Skeletal muscle satellite cell (primary cell): Measurements from ENCODE around the gene MEAK7.

Experiments
- H3K27me3 ChIP-seq: 2 replicates; pipeline ENCODE4 v1.7.0; 2013; ENCODE audit warnings: low read length; ENCODE audit not compliant: control insufficient read depth, insufficient read depth
- H3K36me3 ChIP-seq: 2 replicates; pipeline ENCODE4 v1.7.0; 2013; ENCODE audit warnings: mild to moderate bottlenecking, control low read depth, low read length; ENCODE audit not compliant: insufficient read depth
- H3K4me1 ChIP-seq: 2 replicates; pipeline ENCODE4 v1.7.0; 2013; ENCODE audit warnings: low read length; ENCODE audit not compliant: control insufficient read depth, insufficient read depth
- H3K4me2 ChIP-seq: 2 replicates; pipeline ENCODE4 v1.7.0; 2013; ENCODE audit warnings: mild to moderate bottlenecking, low read length
- H3K4me3 ChIP-seq: 2 replicates; pipeline ENCODE4 v1.7.0; 2013; ENCODE audit warnings: low read length
- H3K9ac ChIP-seq: 2 replicates; pipeline ENCODE4 v1.7.0; 2013; ENCODE audit warnings: mild to moderate bottlenecking, low read depth, low read length, moderate library complexity
- H3K9me3 ChIP-seq: replicated peaks from 2 replicates; pipeline ENCODE4 v1.7.0; 2013; ENCODE audit warnings: mild to moderate bottlenecking, control low read depth, low read length

MEAK7 gene

GRCh38 chr16:84467709-84468108 lies 36.8 kb downstream of the MEAK7 start:
- H3K4me3 ChIP-seq, result no peak overlapping the region
- H3K9ac ChIP-seq, result no peak overlapping the region
- no peak overlapping the region for H3K4me2 ChIP-seq
- H3K27me3 ChIP-seq, result no peaks in the 10 kb centered on the region
- H3K9me3 ChIP-seq, result peaks cover 7% of the 10 kb centered on the region
- peaks cover 39% of the 10 kb centered on the region for H3K36me3 ChIP-seq
- H3K4me1 ChIP-seq, result no peaks in the 10 kb centered on the region

GRCh38 chr16:84467256-84467655 lies 37.2 kb downstream of the MEAK7 start:
- Histone ChIP-seq H3K4me3 (no peak overlapping the region), H3K9ac (no peak overlapping the region), H3K9me3 (peaks cover 7% of the 10 kb centered on the region), H3K4me2 (no peak overlapping the region), H3K36me3 (peaks cover 43% of the 10 kb centered on the region), H3K27me3 (no peaks in the 10 kb centered on the region), H3K4me1 (no peaks in the 10 kb centered on the region)

GRCh38 chr16:84466692-84467091 lies 37.8 kb downstream of the MEAK7 start:
- Histone ChIP-seq H3K27me3 (no peaks in the 10 kb centered on the region), H3K4me2 (no peak overlapping the region), H3K9me3 (peaks cover 7% of the 10 kb centered on the region), H3K36me3 (peaks cover 49% of the 10 kb centered on the region), H3K4me1 (no peaks in the 10 kb centered on the region), H3K9ac (no peak overlapping the region), H3K4me3 (no peak overlapping the region)

- Histone ChIP-seq H3K36me3 (peaks cover 58% of the 10 kb centered on the region), H3K9ac (no peak overlapping the region), H3K4me3 (no peak overlapping the region), H3K9me3 (peaks cover 7% of the 10 kb centered on the region), H3K4me2 (no peak overlapping the region), H3K4me1 (no peaks in the 10 kb centered on the region), H3K27me3 (no peaks in the 10 kb centered on the region)
Observed at GRCh38 chr16:84465154-84465553, 39.3 kb downstream of the MEAK7 start.

- Histone ChIP-seq H3K4me1 (no peaks in the 10 kb centered on the region), H3K27me3 (no peaks in the 10 kb centered on the region), H3K4me2 (no peak overlapping the region), H3K9ac (no peak overlapping the region), H3K4me3 (no peak overlapping the region), H3K9me3 (peaks cover 7% of the 10 kb centered on the region), H3K36me3 (peaks cover 63% of the 10 kb centered on the region)
Observed at GRCh38 chr16:84464116-84464515, 40.3 kb downstream of the MEAK7 start.

GRCh38 chr16:84463221-84463620 lies 41.2 kb downstream of the MEAK7 start:
- Histone ChIP-seq H3K4me3 (no peak overlapping the region), H3K4me2 (no peak overlapping the region), H3K36me3 (peaks cover 62% of the 10 kb centered on the region), H3K9me3 (peaks cover 7% of the 10 kb centered on the region), H3K27me3 (no peaks in the 10 kb centered on the region), H3K9ac (no peak overlapping the region), H3K4me1 (no peaks in the 10 kb centered on the region)

- no peaks in the 10 kb centered on the region for H3K27me3 ChIP-seq
- H3K4me2 ChIP-seq, result no peak overlapping the region
- no peak overlapping the region for H3K4me3 ChIP-seq
- H3K36me3 ChIP-seq, result peaks cover 56% of the 10 kb centered on the region
- peaks cover 2% of the 10 kb centered on the region for H3K9me3 ChIP-seq
- no peak overlapping the region for H3K9ac ChIP-seq
- H3K4me1 ChIP-seq, result no peaks in the 10 kb centered on the region
Observed at GRCh38 chr16:84462296-84463210, 41.9 kb downstream of the MEAK7 start.

- H3K9ac ChIP-seq, result no peak overlapping the region
- H3K9me3 ChIP-seq, result no peaks in the 10 kb centered on the region
- H3K27me3 ChIP-seq, result no peaks in the 10 kb centered on the region
- H3K4me1 ChIP-seq, result no peaks in the 10 kb centered on the region
- H3K4me2 ChIP-seq, result no peak overlapping the region
- H3K36me3 ChIP-seq, result peaks cover 47% of the 10 kb centered on the region
- no peak overlapping the region for H3K4me3 ChIP-seq
Observed at GRCh38 chr16:84461413-84462295, 42.8 kb downstream of the MEAK7 start.

GRCh38 chr16:84461029-84461412 lies 43.4 kb downstream of the MEAK7 start:
- Histone ChIP-seq H3K4me3 (no peak overlapping the region), H3K9me3 (no peaks in the 10 kb centered on the region), H3K27me3 (no peaks in the 10 kb centered on the region), H3K4me2 (no peak overlapping the region), H3K36me3 (peaks cover 43% of the 10 kb centered on the region), H3K9ac (no peak overlapping the region), H3K4me1 (no peaks in the 10 kb centered on the region)

- no peak overlapping the region for H3K9ac ChIP-seq
- no peak overlapping the region for H3K4me2 ChIP-seq
- H3K4me1 ChIP-seq, result no peaks in the 10 kb centered on the region
- H3K36me3 ChIP-seq, result peaks cover 43% of the 10 kb centered on the region
- no peaks in the 10 kb centered on the region for H3K9me3 ChIP-seq
- H3K4me3 ChIP-seq, result no peak overlapping the region
- no peaks in the 10 kb centered on the region for H3K27me3 ChIP-seq
Observed at GRCh38 chr16:84460406-84461028, 43.9 kb downstream of the MEAK7 start.

GRCh38 chr16:84459941-84460405 lies 44.5 kb downstream of the MEAK7 start:
- H3K4me3 ChIP-seq, result no peak overlapping the region
- peaks cover 40% of the 10 kb centered on the region for H3K36me3 ChIP-seq
- no peaks in the 10 kb centered on the region for H3K9me3 ChIP-seq
- no peaks in the 10 kb centered on the region for H3K27me3 ChIP-seq
- no peaks in the 10 kb centered on the region for H3K4me1 ChIP-seq
- H3K4me2 ChIP-seq, result no peak overlapping the region
- H3K9ac ChIP-seq, result no peak overlapping the region
